ENCODE measurements around the gene FAF1.
"Not testable (repeated sequence)": the region's sequence is repeated elsewhere in the genome, so short reads cannot be mapped to it uniquely, and the experiment has no call there.

FAF1 gene

GRCh38 chr1:50959913-50960844, at the start of gene FAF1:
TSS of gene FAF1 (minus strand) at chr1:50960267. CDS start at chr1:50959811, 456 bp downstream.
- intact Hi-C loops (cut with DNase I; ENCODE audit: low total_unique reads), result loop anchor here (10.0 kb wide), 1 partner anchor 1095 kb away; the partner anchor contains the start of genes BTF3L4 and TXNDC12
- Histone ChIP-seq H3K36me3 (no peaks in the 10 kb centered on the region), H3K27ac (peak within 1 kb of the TSS; percentile 70 to 88), H3K4me3 (peak within 1 kb of the TSS; percentile 71 to 79), H3K9me3 (no peaks in the 10 kb centered on the region), H3K27me3 (no peaks in the 10 kb centered on the region), H3K4me1 (peaks cover 0 to 20% (median 11%) of the 10 kb centered on the region in 4 donors)
- DNase-seq, result peak; percentile 97 to 98
- TF ChIP-seq, protein P1, sequence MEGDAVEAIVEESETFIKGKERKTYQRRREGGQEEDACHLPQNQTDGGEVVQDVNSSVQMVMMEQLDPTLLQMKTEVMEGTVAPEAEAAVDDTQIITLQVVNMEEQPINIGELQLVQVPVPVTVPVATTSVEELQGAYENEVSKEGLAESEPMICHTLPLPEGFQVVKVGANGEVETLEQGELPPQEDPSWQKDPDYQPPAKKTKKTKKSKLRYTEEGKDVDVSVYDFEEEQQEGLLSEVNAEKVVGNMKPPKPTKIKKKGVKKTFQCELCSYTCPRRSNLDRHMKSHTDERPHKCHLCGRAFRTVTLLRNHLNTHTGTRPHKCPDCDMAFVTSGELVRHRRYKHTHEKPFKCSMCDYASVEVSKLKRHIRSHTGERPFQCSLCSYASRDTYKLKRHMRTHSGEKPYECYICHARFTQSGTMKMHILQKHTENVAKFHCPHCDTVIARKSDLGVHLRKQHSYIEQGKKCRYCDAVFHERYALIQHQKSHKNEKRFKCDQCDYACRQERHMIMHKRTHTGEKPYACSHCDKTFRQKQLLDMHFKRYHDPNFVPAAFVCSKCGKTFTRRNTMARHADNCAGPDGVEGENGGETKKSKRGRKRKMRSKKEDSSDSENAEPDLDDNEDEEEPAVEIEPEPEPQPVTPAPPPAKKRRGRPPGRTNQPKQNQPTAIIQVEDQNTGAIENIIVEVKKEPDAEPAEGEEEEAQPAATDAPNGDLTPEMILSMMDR (IDR thresholded peaks at IDR 0.05), result peak; percentile 34 to 56

GRCh38 chr1:51009381-51009780, 49.3 kb upstream of the FAF1 start:
- Histone ChIP-seq H3K36me3 (peaks cover 0 to 11% (median 0%) of the 10 kb centered on the region in 3 donors), H3K9me3 (peaks cover 0 to 22% (median 4%) of the 10 kb centered on the region in 3 donors), H3K4me3 (no peak overlapping the region), H3K27ac (no peak overlapping the region), H3K4me1 (no peaks in the 10 kb centered on the region), H3K27me3 (no peaks in the 10 kb centered on the region)
- DNase-seq, result no peak
- TF ChIP-seq, protein P1 (IDR thresholded peaks at IDR 0.05), result no peak
- intact Hi-C loops (cut with DNase I; ENCODE audit: low total_unique reads), result no loop called here

DNA sequence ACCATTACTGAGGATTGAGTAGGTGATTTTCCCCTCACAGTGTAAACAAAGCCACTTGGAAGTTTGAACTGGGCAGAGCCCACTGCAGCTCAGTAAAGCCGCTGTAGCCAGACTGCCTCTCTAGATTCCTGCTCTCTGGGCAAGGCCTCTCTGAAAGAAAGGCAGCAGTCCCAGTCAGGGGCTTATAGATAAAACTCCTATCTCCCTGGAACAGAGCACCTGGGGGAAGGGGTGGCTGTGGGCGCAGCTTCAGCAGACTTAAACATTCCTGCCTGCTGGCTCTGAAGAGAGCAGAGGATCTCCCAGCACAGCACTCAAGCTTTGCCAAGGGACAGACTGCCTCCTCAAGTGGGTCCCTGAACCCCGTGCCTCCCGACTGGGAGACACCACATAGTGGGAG, 45.5 kb upstream of the FAF1 start:
- intact Hi-C loops (cut with DNase I; ENCODE audit: low total_unique reads); H3K4me3 ChIP-seq; H3K27me3 ChIP-seq; H3K4me1 ChIP-seq; DNase-seq; H3K27ac ChIP-seq; H3K9me3 ChIP-seq: not testable (repeated sequence)
- H3K36me3 ChIP-seq, result peaks cover 0 to 17% (median 0%) of the 10 kb centered on the region in 3 donors

DNA sequence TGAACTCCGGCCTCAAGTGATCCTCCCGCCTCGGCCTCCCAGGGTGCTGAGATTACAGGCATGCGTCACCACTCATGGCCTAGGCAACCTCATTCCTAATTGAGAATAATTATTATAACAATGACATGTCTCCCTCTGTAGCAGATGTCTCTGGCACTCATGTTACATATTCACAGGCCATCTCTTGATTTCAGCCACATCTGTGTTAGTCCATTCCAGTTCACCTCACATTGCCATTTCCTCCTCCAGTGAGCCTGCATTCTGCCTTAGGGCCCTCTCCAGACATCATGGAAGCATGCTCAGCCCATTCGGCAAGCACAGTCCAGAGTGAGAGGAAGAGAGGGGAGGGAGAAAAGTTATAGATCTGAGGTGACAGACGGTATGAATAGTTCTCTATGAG, 42.4 kb upstream of the FAF1 start:
- intact Hi-C loops (cut with DNase I; ENCODE audit: low total_unique reads), result no loop called here
- Histone ChIP-seq H3K4me1 (no peaks in the 10 kb centered on the region), H3K27ac (no peak overlapping the region), H3K4me3 (no peak overlapping the region), H3K27me3 (no peaks in the 10 kb centered on the region), H3K9me3 (no peaks in the 10 kb centered on the region), H3K36me3 (peaks cover 0 to 17% (median 0%) of the 10 kb centered on the region in 3 donors)
- TF ChIP-seq, protein P1 (IDR thresholded peaks at IDR 0.05), result no peak
- DNase-seq, result no peak

DNA sequence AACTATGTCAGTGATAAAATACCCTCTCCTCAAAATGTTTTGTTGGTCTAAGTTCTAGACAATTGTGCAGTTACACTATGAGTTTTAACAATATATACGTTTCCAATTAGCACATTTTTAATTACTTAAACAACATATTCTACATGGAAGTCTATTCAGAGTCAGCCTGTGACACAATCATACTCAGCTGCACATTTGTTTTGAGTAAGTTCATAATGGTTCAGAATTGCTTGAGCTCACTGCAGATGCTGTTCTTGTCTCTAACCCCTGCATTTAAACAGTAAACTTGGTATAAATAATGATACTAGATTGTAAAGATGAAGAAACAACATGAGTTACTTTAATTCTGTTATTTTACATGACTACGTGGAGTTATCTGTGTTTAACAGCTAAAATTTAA, 40.6 kb upstream of the FAF1 start:
- Histone ChIP-seq H3K36me3 (peaks cover 0 to 13% (median 0%) of the 10 kb centered on the region in 3 donors), H3K4me1 (no peaks in the 10 kb centered on the region), H3K9me3 (no peaks in the 10 kb centered on the region), H3K27me3 (no peaks in the 10 kb centered on the region), H3K4me3 (no peak overlapping the region), H3K27ac (no peak overlapping the region)
- DNase-seq, result no peak
- TF ChIP-seq, protein P1 (IDR thresholded peaks at IDR 0.05), result no peak
- intact Hi-C loops (cut with DNase I; ENCODE audit: low total_unique reads), result no loop called here

- intact Hi-C loops (cut with DNase I; ENCODE audit: low total_unique reads), result no loop called here
- H3K4me3 ChIP-seq, result no peak overlapping the region
- no peak for DNase-seq
- no peaks in the 10 kb centered on the region for H3K4me1 ChIP-seq
- H3K27me3 ChIP-seq, result no peaks in the 10 kb centered on the region
- TF ChIP-seq, protein P1 (IDR thresholded peaks at IDR 0.05), result no peak
- no peaks in the 10 kb centered on the region for H3K9me3 ChIP-seq
- H3K27ac ChIP-seq, result no peak overlapping the region
- peaks cover 0 to 12% (median 0%) of the 10 kb centered on the region in 3 donors for H3K36me3 ChIP-seq
Measured at GRCh38 chr1:51000160-51000559, 40.1 kb upstream of the FAF1 start.

DNA sequence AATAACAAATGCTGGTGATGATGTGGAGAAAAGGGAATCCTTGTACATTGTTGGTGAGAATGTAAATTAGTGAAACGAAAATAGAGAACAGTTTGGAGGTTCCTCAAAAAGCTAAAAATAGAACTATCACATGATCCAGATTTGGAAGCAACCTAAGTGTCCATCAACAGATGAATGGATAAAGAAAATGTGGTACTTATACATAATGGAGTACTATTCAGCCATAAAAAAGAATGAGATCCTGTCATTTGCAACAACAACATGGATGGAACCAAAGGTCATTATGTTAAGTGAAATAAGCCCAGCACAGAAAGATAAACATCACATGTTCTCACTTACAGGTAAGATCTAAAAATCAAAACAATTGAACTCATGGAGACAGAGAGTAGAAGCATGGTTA, 39.3 kb upstream of the FAF1 start:
- H3K27ac ChIP-seq; H3K4me1 ChIP-seq; intact Hi-C loops (cut with DNase I; ENCODE audit: low total_unique reads); H3K36me3 ChIP-seq; DNase-seq; H3K4me3 ChIP-seq; H3K9me3 ChIP-seq; H3K27me3 ChIP-seq: not testable (repeated sequence)

Measured in tibial artery (tissue), 4 donors.